ENCODE results near the gene BFAR.
"Not testable (repeated sequence)": the region's sequence is repeated elsewhere in the genome, so short reads cannot be mapped to it uniquely, and the experiment has no call there.

BFAR gene, protein sequence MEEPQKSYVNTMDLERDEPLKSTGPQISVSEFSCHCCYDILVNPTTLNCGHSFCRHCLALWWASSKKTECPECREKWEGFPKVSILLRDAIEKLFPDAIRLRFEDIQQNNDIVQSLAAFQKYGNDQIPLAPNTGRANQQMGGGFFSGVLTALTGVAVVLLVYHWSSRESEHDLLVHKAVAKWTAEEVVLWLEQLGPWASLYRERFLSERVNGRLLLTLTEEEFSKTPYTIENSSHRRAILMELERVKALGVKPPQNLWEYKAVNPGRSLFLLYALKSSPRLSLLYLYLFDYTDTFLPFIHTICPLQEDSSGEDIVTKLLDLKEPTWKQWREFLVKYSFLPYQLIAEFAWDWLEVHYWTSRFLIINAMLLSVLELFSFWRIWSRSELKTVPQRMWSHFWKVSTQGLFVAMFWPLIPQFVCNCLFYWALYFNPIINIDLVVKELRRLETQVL

DNA sequence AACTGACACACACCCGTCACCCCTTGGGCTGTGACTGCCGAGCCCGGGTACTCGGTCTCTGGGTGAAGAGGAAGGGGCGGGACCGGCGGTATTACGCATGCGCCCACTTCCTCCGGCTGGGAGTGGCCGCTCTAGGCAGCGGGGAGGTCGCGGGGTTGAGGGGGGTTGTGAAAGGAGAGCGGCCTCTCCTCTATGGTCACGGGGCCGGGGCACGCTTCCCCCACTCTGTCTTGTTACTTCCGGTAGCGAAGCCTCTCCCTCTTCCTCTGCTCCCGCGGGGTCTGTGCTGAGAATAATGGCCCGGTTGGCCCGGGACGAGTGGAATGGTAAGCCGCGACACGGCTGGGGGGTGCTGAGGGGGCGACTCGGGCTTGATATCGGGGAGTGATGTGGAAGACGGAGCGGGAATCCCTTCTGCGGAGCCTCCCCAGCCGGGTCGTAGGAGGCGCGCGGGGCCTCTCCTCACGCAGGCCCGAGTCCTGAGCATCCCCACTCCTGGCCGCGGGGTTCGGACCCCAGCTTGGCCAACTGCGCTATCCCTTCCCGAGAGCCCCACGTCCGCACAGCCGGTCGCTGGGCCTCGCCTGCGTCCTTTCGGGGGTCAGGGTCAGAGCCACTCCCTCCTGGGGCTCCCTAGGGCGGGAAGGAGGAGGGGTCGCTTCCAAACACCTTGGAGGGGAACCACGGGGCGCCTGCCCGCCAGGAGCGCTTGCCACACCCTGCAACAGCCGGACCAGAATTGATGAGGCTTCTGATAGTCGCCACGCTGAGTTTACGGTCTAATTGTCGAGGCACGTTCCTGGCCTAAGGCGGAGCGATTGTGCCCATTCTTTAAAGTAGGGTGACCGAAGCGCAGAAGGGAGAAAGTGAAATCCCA lies at the start of gene BFAR:
Gene BFAR (plus strand): TSS at position 259 of the 877 bp plus-strand sequence. CDS start 11,396 bp downstream, outside the sequence.
- DNase-seq = peak; percentile 99

DNA sequence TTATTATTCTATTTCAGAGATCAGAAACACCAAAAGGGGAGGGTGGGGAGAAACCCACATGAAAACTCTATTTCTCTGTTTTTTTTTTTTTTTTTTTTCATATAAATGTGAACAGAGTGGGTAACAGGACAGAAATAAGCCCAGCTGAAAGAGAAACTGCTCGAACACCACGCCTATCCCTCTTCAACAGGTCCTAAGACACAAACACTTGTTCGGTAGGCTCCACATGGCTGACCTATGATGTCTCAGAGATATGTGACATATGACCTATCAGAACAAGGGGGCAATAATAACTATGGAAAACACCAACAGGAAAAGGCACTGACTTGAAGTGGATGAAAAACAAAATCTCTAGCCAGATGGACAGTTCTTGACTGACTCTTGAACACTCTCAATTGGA lies 47.5 kb upstream of the BFAR start:
- no peak for DNase-seq

DNA sequence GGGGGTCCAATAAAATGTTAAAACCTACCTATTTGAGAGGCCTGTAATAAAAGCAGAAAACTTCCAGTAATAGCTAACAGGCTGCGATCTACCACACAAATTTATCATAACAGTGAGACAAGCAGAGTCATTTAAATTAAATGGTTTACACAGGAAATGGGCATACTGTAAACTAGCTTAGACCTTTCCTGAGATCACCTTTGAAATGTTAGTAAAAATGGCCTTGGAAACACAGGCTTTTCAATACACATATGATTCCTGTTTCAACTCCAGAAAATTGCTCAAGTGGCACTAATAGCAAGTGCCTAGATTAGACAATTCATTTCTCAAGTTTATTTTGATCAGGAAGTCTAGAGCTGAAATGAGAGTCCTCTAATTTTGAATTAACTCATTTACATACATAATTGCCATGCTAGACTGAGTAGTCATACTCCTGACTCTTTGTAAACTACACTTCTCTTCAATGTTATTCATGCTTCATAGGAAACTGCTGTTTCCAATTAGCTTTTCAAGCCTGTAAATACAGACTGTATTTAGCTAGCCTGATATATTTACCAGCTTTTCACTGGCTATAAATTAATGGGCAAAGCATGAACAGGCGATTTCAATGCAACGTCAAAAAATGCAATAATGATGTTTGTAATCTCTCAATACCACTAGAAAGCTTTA lies 46.0 kb upstream of the BFAR start:
- no peak for DNase-seq

DNA sequence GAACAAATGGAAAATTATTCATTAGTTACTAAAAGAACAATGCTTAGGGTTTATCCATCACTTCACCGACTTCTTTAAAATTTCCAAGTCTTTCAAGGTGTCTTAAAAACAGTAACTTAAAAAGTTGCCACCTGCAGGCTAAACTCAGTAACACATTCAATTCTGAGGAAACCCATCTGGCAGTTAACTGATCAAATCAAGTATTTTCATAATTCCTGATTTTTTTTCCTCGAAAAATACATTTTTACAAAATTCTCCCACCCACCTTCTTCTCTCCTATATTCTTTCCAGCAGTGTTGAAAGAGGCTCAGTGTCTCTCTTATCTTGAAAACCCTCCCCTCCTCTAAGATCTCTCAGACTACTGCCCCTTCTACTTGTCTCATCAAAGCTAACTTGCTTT lies 32.6 kb upstream of the BFAR start:
- DNase-seq = peak; percentile 24

DNA sequence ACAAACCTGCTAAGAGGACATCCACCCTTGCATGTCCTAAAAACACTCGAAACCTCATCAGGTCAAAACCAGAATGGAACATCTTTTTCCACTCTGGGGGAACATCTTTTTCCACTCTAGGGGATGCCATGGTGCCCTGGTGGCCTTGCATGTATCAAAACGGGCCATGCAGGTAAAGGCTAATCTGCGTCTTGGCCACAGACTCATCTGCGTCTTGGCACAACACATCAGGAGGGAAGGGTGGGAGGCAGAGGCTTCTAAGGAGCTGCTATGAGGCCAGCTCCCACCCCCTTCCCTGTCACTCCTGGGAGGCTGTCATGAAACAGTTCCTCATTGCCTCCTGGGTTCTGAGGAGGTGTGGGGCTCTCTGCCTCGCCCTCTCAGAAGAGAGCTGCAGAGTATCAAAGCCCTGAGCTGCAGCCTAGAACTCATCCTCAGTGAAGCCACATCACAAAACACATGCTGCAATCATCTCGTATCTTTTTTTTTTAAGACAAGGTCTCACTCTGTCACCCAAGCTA lies 30.2 kb upstream of the BFAR start:
- DNase-seq = no peak

DNA sequence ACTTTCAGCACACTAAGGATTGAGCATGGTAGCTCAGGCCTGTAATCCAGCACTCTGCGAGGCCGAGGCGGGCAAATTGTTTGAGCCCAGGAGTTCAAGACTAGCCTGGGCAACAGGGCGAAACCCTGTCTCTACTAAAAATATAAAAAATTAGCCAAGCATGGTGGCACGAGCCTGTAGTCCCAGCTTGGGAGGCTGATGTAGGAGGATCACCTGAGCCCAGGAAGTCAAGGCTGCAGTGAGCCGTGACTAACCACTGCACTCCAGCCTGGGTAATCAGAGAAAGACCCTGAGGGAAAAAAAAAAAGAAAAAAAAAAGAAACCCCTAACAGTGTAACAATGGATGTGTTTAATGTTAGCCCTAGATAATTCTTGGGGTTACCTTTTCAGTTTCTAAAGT lies 26.6 kb upstream of the BFAR start:
- DNase-seq = no peak

DNA sequence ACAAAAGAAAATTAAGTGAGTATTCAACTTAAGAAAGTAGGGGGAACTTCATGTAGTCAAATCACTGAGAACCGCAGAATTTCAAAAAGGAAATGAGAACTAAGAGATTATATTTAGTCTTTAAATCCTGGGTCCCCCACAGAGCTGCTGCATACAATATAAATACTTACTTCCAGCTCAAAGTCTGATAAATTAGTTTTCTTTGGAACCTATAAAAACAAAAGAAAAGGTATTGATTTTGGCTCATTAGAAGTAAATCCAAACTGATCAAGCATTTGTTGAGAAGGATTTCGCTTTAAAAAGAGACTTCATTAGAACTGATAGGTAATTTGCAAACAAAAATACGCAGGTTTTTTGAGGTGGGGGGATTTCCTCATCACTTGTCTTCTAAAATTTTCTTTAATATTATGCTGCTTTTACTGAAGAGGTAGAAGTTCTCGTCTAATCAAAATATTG lies 24.6 kb upstream of the BFAR start:
- DNase-seq = no peak

DNA sequence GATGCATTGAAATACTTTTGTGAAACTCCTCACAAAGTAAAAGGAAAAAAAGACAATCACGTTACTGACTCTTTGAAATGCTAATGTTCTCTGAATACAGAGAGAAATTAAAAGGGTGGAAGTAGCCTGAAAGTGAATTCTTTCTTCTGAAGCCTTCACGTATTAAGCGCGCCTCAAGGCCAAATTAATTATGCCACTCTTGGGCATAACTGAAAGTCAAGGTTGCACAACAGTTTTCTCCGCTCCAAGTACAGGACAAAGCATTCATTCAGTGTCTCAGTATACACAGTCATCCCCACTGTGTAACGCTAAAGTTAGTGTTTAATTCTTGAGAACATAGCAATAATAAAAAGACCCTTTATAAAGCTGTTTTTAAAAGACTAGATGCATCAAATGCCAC lies 24.1 kb upstream of the BFAR start:
- no peak for DNase-seq

DNA sequence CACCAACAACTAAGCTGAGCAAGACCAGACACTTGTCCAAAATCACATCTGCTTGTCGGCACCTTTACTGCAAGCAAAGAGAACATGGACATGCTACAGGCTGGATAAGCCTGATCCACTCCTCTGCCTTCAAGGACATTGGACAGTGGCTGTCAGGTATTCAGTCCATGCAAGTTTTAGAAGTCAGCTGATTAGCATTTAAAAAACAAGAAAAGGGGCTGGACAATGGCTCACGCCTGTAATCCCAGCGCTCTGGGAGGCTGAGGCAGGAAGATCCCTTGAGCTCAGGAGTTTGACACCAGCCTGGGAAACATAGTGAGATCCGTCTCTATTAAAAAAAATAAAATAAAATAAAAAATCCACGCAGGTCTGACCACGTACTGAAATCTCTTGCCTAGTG lies 23.0 kb upstream of the BFAR start:
- DNase-seq = no peak

DNA sequence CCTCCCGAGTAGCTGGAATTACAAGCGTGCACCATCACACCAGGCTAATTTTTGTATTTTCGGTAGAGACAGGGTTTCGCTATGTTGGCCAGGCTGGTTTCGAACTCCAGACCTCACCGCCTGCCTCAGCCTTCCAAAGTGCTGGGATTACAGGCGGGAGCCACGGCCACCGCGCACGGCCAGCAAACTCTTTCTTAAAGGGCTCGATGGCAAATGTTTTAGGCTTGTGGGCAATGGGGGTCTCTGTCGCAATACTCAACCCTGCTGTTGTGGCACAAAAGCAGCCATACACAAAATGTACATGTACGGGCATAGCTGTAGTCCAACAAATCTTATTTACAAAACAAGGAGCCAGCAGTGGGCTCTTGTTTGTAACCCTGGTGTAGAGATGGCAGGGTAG lies 21.1 kb upstream of the BFAR start:
- DNase-seq = no peak

DNA sequence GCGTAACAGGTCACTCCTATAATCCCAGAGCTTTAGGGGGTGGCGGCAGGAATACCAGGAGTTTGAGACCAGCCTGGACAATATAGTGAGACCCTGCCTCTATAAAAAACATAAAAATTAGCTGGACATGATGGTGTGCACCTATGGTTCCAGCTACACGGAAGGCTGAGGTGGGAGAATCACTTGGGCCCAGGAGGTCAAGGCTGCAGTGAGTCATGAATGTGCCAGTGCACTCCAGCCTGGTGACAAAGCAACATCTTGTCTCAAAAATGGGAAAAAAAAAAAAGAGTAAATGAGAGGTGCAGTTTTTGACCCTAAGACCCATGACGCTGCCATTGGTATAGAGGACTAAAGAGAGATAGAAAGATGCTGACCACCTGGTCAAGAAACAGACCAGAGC lies 18.8 kb upstream of the BFAR start:
- no peak for DNase-seq

DNA sequence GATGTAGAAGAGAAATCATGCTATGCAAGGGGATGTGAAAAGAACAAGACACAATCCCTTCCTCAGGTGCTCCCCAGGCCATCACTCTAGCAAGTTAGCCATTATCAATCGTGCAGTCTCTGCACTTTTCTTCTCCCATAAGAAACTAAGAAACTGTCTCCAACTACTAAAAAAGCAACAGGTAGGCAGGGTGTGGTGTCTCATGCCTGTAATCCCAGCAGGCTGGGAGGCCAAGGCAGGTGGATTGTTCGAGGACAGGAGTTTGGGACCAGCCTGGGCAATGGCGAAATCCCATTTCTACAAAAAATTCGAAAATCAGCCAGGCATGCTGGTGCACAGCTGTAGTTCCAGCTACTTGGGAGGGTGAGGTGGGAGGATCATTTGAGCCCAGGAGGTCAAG lies 16.5 kb upstream of the BFAR start:
- DNase-seq = no peak

DNA sequence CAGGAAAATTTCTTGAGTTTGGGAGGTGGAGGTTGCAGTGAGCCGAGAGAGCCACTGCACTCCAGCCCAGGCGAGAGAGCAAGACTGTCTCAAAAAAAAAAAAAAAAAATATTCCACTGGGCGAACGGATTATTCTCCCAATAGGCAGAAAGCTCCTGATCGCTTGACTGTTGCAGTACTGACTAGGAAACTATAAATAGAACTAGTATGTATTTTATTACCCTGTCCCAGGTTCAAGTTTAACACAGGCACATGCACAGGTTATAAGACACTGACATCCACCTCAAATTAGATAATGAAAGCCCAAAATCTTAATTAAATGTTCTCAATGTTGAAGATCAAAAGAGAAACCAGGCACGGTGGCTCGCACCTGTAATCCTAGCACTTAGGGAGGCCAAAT lies 14.2 kb upstream of the BFAR start:
- DNase-seq = no peak

DNA sequence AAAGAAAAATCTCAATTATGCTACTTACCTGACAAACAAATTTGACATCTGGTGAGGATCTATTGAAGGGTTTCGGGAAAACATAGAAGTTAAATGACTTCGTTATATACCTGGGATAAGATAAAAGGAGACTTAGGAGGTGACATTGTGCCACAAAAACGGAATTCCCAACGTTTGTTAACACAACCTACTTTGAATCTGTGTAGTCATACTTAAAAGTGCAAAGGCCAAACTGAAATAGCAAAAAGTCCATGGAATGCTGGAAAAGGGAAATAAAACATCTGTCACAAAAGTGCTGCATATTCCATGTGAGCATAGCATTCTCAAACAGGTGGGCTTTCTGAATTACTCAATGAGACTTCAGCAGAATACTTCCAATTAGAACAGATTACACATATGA lies 5.7 kb upstream of the BFAR start:
- DNase-seq = no peak

DNA sequence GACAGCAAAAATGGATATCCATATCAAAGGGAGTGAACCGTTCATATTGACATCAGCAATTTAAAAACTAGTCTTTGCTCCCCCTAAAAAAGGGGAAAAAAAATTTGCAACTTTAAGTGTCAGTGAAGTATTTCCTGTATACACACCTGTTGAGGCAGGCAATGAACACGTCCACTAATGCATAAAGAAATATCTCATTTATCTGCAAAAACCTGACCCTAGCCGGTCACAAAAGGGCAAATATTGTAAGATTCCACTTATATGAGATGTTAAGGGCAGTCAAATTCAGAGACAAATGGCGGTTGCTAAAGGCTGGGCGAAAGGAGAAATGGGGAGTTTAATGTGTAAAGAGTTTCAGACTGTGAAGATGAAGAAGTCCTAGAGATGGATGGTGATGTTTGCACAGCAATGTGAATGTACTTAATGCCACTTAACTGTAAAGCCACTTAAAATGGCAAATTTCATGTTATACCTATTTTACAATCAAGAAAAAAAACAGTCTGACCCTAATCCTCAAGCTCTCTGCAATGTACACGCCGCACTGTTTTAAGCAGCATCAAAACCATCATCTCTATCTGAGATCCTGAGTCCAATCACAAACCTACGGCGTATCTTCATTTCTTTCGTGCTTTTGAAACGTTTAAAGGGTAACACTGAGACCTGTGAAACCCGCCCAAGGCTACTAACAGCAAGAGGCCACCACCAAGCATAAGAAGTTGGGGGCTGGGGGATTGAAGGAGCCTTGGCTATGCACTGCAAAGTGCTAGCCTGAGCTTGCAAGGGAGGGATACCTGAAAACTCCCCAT lies 3.7 kb upstream of the BFAR start:
- no peak for DNase-seq

DNA sequence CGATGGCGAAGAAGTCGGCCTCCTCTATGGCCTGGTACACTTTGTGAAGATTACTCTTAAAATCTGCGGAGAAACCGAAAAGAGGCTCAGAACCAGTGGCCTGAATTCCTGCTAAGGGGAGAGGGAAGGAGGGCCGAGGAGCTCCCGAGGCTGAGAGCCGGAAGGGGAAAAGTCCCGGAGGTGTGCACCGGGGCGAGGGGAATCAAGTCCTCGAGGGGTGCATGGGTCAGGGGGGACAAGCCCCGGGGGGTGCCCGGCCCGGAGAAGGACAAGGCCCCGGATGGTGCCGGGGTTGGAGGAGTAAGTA lies 3.2 kb upstream of the BFAR start:
- DNase-seq = no peak

DNA sequence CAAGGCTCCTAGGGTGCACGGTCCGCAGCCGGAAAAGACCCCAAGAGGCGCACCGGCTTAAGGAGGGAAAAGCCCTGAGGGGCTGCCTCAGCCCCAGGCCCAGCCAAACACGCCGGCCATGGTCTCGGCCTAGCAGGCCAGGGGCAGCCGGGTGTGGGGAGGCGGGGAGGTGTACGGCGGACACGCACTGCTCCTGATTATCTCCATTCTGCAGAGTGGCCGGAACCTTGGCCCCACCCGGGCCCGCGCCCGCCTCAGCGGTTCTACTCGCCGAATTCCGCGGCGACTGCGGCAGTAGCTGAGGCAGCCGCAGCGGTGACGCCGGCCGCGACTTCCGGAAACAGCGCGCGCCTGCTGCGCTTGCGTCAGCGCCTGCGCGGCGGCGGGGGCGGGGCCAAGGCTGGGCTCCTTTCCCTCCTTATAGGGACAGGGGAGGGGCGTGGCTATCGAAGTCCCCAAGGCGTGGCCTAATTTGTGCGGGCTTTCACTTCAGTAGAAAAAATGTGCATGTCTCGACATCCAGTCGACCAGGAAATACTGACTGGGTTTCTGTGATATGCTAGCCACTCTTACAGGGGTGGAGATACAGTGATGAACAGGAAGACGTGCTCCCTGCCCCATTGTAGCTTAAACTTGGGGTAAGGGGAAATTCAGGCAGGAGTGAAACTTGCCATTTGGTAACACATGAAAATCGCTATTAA lies 2.7 kb upstream of the BFAR start, which contains the start of gene PARN:
Gene PARN (minus strand): TSS at position 342 of the 701 bp plus-strand sequence. CDS start 135 bp downstream, at position 207.
- DNase-seq = peak; percentile 98

DNA sequence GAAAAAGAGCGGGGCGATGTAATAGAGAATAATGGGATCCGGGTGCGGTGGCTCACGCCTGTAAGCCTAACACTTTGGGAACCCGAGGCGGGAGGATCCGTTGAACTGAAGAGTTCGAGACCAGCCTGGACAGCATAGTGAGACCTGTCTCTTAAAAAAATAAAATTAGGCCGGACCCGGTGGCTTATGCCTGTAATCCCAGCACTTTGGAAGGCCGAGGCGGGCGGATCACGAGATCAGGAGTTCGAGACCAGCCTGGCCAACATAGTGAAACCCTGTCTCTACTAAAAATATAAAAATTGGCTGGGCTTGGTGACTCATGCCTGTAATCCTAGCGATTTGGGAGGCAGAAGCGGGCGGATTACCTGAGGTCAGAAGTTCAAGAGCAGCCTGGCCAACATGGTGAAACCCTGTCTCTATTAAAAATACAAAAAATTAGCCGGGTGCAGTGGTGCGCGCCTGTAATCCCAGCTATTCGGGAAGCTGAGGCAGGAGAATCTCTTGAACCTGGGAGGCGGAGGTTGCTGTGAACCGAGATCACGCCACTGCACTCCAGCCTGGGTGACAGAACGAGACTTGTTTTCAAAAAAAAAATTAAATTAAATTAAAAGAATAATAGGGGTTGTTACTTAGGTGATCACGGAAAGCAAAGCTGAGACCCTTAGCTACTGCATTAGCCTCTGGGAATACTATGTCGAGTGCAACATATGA lies 2.0 kb upstream of the BFAR start:
- DNase-seq = not testable (repeated sequence)

DNA sequence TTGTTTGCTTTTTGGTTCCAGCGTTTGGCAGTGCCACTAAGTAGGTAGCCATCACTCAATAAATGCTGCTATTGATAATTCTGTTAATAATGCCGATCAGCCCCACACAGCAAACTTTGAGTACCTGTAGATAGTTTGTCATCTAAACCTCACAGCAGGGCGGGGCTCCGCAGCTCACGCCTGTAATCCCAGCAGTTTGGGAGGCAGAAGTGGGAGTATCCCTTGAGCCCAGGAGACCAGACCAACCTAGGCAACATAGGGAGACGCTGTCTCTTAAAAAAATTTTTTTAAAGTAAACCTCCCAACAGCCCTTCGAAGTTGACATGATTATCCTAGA lies 1.6 kb downstream of the BFAR start:
- DNase-seq = no peak

DNA sequence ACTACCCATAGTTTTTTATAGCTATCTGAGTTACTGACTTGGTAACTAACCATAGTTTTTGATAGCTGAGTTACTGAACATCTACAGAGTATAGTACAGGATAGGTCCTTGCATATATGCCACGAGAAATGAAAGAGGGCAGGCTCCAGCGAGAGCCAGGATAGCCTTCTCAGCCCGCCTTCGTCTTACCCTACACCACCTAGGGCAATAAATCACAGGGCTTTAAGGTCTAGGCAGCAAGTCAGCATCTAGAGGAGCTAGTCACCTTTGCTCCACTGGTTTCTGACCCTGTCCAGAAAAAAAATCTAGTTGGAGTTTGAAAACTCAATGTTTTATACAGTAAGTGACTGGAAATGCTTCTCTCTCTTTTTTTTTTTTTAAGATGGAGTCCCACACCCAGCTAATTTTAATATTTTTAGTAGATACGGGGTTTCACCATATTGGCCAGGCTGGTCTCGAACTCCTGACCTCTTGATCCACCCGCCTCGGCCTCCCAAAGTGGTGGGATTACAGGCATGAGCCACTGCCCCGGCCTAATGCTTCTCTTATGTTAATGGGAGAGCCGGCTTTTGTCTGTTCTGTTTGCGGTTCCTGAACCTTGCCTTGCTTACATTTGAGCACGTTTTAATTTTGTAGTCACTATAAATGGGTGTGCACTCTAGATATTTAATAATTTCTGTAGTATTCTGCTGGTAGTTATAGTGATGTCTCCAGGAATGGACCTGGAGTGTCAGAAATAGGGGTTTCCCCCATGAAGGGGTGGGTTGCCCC lies 2.8 kb downstream of the BFAR start:
- DNase-seq = no peak
